ENCODE results near the gene CCL18. TPM values are rescaled to one million over a fixed set of nuclear protein-coding genes. Genes with fewer than 3 reads are reported as not detected.

The CCL18 gene
- polyA plus RNA-seq, 2 of the 4 experiments (the other 2 are of a cell fraction), result not detected

DNA sequence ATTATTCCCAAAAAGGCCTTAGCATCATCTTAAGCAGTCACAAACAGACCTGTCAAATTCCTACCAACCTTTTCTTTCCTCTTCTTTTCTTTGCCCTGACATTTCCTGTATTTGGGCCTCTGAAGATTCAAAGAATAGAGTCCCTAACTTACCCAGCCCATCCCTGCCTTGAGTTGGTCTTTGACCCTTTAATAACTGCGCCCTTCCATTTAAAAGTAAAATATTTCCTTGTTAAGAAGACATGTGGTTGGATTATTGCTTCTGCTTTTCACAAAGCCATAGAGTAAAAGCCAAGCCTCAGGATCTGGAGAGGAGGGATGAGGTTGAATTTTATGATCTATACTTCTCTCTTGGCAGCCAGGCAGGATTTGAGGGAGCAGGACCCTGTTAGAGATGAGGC lies 33.1 kb upstream of the CCL18 start (continued):
- TF ChIP-seq, protein P1, sequence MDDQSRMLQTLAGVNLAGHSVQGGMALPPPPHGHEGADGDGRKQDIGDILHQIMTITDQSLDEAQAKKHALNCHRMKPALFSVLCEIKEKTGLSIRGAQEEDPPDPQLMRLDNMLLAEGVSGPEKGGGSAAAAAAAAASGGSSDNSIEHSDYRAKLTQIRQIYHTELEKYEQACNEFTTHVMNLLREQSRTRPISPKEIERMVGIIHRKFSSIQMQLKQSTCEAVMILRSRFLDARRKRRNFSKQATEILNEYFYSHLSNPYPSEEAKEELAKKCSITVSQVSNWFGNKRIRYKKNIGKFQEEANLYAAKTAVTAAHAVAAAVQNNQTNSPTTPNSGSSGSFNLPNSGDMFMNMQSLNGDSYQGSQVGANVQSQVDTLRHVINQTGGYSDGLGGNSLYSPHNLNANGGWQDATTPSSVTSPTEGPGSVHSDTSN (IDR thresholded peaks at IDR 0.05), result no peak
- no peak for TF ChIP-seq TP53 (CRISPR knock-in tag; IDR thresholded peaks at IDR 0.05)

DNA sequence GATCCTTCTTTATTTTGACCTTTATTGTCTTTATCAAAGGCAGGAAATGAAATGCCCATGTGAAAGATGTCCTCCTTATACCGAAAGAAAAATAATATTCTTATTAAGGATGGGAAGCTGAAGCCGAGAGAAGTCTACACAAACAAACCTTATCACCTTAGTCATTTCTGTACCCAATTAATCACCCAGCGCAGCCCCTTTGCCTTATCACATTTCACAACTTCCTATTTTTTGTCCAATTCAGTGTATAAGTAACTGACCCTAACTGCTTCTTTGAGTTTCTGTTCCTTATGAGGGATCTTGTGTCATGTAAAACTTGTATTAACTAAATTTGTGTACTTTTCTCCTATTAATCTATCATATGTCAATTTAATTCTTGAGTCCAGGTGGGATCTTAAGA lies 29.9 kb upstream of the CCL18 start:
- Histone ChIP-seq H3K27ac (no peak overlapping the region), H3K4me2 (no peak overlapping the region), H3K4me1 (no peaks in the 10 kb centered on the region), H3K4me3 (no peak overlapping the region), H3K9me3 (no peaks in the 10 kb centered on the region)
- POLR2A ChIA-PET, result interaction anchor here (1.0 kb wide), 1 partner anchor 12 kb away, joined by 3 read pairs; no protein-coding TSS in a partner anchor
- CTCF ChIA-PET, result no interaction called here
- ATAC-seq, result no peak
- FAIRE-seq, result no peak
- DNase-seq (ENCODE audit: low read depth in 1 of 2, low spot score in 1 of 2), result no peak
- no peak for TF ChIP-seq FOXS1 (CRISPR knock-in tag; IDR thresholded peaks at IDR 0.05)
- TF ChIP-seq CBX2 (IDR thresholded peaks at IDR 0.05; ENCODE audit: borderline replicate concordance, low read depth), result no peak
- TF ChIP-seq ZNF302 (CRISPR knock-in tag; IDR thresholded peaks at IDR 0.05), result no peak
- no peak for TF ChIP-seq CBX8 (IDR thresholded peaks at IDR 0.05)
- TF ChIP-seq, protein P2, sequence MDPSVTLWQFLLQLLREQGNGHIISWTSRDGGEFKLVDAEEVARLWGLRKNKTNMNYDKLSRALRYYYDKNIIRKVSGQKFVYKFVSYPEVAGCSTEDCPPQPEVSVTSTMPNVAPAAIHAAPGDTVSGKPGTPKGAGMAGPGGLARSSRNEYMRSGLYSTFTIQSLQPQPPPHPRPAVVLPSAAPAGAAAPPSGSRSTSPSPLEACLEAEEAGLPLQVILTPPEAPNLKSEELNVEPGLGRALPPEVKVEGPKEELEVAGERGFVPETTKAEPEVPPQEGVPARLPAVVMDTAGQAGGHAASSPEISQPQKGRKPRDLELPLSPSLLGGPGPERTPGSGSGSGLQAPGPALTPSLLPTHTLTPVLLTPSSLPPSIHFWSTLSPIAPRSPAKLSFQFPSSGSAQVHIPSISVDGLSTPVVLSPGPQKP (IDR thresholded peaks at IDR 0.05; ENCODE audit: low read depth, low read length), result no peak
- no peak for TF ChIP-seq EP300 (IDR thresholded peaks at IDR 0.05)
- no peak for TF ChIP-seq TFCP2L1 (CRISPR knock-in tag; IDR thresholded peaks at IDR 0.05)
- TF ChIP-seq SREBF2 (IDR thresholded peaks at IDR 0.05), result no peak
- TF ChIP-seq POLR2AphosphoS2 (conservative IDR thresholded peaks at IDR 0.05; ENCODE audit: low read length), result no peak
- TF ChIP-seq HOXB5 (CRISPR knock-in tag; IDR thresholded peaks at IDR 0.05), result no peak
- no peak for TF ChIP-seq EHF (CRISPR knock-in tag; IDR thresholded peaks at IDR 0.05)
- 8% methylated on average over 3 of the region's 3 CpGs for WGBS (ENCODE audit: missing lambda C conversion rate)

DNA sequence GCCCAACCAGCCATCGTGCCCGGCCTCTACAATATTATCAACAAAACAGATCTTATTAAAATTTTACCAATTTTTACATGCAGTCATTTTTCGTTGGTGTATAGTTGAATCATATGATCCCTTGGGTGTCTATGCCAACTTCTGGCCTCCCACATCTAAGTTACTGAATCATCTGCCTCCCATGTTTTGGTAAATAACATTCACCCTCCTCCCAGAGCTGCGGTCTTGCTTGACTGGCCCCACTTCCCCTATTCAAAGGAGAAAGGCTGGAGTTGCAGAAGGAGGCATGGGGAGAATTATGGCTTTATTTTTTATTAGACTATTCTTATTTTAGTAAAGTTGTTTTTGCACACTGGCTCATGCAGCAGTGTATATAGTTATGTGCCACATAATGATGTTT lies 27.8 kb upstream of the CCL18 start:
- DNase-seq (ENCODE audit: low read depth in 1 of 2, low spot score in 1 of 2), result no peak
- TF ChIP-seq FOSL2 (IDR thresholded peaks at IDR 0.05) (no peak), FOSL2 (CRISPR knock-in tag; IDR thresholded peaks at IDR 0.05) (no peak), TFCP2L1 (CRISPR knock-in tag; IDR thresholded peaks at IDR 0.05) (no peak), RCOR1 (IDR thresholded peaks at IDR 0.05; ENCODE audit: low read depth, low read length) (no peak), NPAS2 (CRISPR knock-in tag; IDR thresholded peaks at IDR 0.05; ENCODE audit: borderline replicate concordance) (no peak), EHF (CRISPR knock-in tag; IDR thresholded peaks at IDR 0.05) (no peak), TP53 (CRISPR knock-in tag; IDR thresholded peaks at IDR 0.05) (no peak), HOXB13 (CRISPR knock-in tag; IDR thresholded peaks at IDR 0.05; ENCODE audit: low read depth) (no peak), POLR2A (IDR thresholded peaks at IDR 0.05; ENCODE audit: low read length) (no peak), POLR2AphosphoS2 (conservative IDR thresholded peaks at IDR 0.05; ENCODE audit: low read length) (no peak), FOSB (CRISPR knock-in tag; IDR thresholded peaks at IDR 0.05) (no peak), HEYL (CRISPR knock-in tag; IDR thresholded peaks at IDR 0.05) (no peak), KDM5A (IDR thresholded peaks at IDR 0.05) (no peak), EP300 (IDR thresholded peaks at IDR 0.05) (no peak), ESRRA (IDR thresholded peaks at IDR 0.05; ENCODE audit: borderline replicate concordance, low read length) (no peak), CEBPB (IDR thresholded peaks at IDR 0.05) (no peak)
- TF ChIP-seq, protein P3, sequence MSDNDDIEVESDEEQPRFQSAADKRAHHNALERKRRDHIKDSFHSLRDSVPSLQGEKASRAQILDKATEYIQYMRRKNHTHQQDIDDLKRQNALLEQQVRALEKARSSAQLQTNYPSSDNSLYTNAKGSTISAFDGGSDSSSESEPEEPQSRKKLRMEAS (IDR thresholded peaks at IDR 0.05), result no peak
- TF ChIP-seq, protein P4, sequence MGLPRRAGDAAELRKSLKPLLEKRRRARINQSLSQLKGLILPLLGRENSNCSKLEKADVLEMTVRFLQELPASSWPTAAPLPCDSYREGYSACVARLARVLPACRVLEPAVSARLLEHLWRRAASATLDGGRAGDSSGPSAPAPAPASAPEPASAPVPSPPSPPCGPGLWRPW (IDR thresholded peaks at IDR 0.05), result no peak
- no peak for FAIRE-seq
- 37% methylated on average over 4 of the region's 4 CpGs for WGBS (ENCODE audit: missing lambda C conversion rate)
- no peaks in the 10 kb centered on the region for H3K4me1 ChIP-seq
- ChIA-PET CTCF (interaction anchor here (0.8 kb wide), 1 partner anchor 18 kb away, joined by 3 read pairs; no protein-coding TSS in a partner anchor), POLR2A (no interaction called here)
- no peak for ATAC-seq
- H3K27ac ChIP-seq, result no peak overlapping the region
- no peak overlapping the region for H3K4me3 ChIP-seq
- H3K9me3 ChIP-seq, result no peaks in the 10 kb centered on the region
- H3K4me2 ChIP-seq, result no peak overlapping the region
